MM.1S (cell line): ENCODE measurements around the gene CCDC77.

Experiments used
- CTCF ChIP-seq: fragments of 300-600 bp; sonication (generic); IDR thresholded peaks from 2 replicates; pipeline ENCODE4 v1.5.1; 2016; ENCODE audit warnings: antibody characterized with exemption, low read length, mixed read lengths
- EZH2phosphoT487 ChIP-seq: fragments of 300-600 bp; sonication (generic); IDR thresholded peaks from 2 replicates; pipeline ENCODE4 v1.6.1; 2018; ENCODE audit warnings: antibody characterized with exemption, low read length

GRCh38 chr12:400828-401227 lies 616 bp upstream of the CCDC77 start:
- no peak for TF ChIP-seq EZH2phosphoT487
- TF ChIP-seq CTCF = no peak
